Fibroblast of pulmonary artery (primary cell): ENCODE data around the gene MRPS22.

Source experiments
- DNase-seq: peaks from one replicate; pipeline ENCODE4 v3.0.0-alpha.2; 2010; ENCODE audit warnings: low read depth
- H3K4me3 ChIP-seq: replicated peaks from 2 replicates; pipeline ENCODE4 v1.5.1; 2011; ENCODE audit warnings: low read depth, mild to moderate bottlenecking, control low read depth, low read length, moderate library complexity
- CTCF ChIP-seq: IDR thresholded peaks from 2 replicates; pipeline ENCODE4 v1.5.1; 2011; ENCODE audit warnings: mild to moderate bottlenecking, control low read depth, low read length, inconsistent platforms; ENCODE audit errors: missing control alignments

MRPS22 gene

GRCh38 chr3:139312416-139312815 is 31.4 kb upstream of the MRPS22 start:
- TF ChIP-seq CTCF, result no peak
- no peak for DNase-seq
- H3K4me3 ChIP-seq, result no peak overlapping the region

GRCh38 chr3:139312959-139313358 is 30.9 kb upstream of the MRPS22 start:
- no peak overlapping the region for H3K4me3 ChIP-seq
- no peak for TF ChIP-seq CTCF
- peak; percentile 36 for DNase-seq

DNA sequence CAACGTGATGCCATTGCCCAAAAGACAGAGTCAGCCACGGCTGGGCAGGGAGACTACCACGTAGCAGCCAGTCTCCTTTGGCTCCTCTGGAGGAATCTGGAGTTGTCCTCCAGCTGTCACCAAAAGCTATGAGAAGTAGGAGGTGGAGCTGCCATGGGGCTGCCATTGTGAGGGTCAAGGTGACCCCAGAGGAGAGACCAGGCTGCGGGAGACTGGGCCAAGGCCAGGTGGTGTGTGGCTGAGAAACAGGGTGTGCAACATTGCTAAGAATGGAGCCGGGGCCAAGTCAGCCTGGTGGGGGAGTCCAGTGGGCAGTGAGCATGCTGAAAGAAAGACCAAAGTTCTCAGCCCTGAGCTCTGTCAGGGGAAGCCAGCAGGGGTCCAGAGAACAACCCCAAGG is 29.9 kb upstream of the MRPS22 start:
- no peak overlapping the region for H3K4me3 ChIP-seq
- no peak for TF ChIP-seq CTCF
- no peak for DNase-seq

DNA sequence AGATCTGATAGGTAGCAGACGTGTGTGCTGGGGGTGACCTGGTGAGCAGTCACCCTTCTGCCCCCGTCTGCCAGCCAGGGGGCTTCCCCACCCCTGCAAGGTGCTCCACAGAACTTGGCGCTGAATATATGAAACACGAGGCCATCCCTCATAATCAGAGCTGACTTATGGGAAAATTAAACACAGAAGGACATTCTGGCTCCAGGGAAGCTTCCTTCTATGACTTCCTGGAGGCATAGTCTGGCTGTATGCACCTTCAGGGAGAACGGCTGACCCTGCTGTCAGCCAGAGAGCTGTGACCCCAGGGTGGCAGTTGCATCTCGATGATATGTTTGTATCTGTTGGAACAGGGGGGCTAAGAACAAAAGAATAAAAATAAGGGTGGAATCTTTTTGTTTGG is 26.6 kb upstream of the MRPS22 start:
- TF ChIP-seq CTCF, result no peak

DNA sequence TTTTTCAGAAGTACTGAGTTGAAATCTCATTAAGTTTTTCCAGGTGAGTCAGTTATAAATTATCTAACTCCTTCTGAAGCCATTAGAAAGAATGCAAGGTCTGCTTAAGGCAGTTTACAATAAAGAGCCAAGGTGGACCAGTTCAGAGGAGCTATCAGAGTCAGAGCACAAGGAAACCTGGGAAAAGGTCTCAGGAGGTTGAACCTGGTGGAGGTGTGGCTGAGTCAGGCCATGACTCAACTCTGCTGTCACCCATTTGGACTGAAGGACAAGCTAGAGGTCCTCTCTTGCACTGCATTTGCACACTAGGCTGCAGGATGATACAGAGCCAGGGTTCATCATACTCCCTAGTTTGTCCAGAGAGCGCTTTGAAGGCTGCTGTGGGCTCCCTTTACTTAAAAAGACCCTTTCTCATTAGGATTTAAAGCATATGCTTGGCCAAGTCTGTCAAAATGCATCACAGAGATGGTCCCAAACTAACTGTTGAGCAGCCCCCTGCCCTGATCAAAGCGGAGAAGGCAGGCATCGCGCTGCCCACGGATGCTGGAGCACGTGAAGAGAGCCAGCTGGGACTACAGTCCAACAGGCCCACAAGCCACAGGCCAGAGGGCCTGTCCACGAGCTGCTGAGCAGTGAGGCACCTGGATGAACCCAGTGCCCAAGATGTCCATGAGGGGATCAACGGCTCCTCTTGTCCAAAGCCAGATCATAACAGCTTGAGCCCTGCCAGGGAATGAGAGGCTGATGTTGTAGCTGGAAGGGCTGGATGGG is 26.0 kb upstream of the MRPS22 start:
- TF ChIP-seq CTCF, result no peak
- H3K4me3 ChIP-seq, result no peak overlapping the region
- no peak for DNase-seq

More for the DNA sequence above, 26.6 kb upstream of the MRPS22 start:
- DNase-seq, result no peak
- no peak overlapping the region for H3K4me3 ChIP-seq

DNA sequence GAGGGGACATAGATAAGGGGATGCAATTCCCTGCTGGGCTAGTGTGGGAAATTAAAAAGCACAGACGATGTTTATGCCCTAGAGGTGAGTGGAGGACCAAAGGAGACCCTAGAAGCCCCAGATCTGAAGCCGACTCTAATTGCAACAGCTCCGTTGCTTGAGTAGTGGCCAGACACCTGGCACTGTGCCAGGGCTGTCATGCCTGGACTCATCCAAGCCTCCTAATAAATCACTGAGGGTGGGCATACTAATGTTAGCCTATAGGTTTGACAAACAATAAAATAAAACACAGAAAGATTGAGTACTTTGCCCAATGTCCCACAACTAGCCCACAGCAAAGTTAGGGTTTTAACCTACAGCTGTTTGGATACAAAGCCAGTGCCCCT is 25.4 kb upstream of the MRPS22 start:
- no peak for DNase-seq
- H3K4me3 ChIP-seq, result no peak overlapping the region
- no peak for TF ChIP-seq CTCF

DNA sequence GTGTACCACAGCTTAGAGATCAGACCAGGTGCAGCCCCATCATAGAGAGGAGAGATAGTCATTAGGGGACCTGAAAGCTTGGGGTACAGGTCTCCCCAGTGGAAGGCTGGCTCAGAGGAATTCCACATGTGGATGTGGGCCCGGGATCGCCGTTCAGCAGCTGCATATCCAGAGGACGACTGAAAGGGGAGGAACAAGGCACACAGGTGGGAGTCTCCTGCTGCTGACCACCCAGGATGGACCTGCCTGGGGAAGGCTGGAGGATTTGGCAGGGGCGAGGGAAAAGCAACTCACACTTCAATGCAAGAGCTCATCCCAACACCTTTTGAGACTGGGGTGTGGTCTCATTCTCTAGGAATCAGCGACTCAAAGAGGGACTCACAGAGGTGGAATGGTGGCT is 25.0 kb upstream of the MRPS22 start:
- DNase-seq, result no peak
- H3K4me3 ChIP-seq, result no peak overlapping the region
- TF ChIP-seq CTCF, result no peak
